MV-4-11 (cell line): Measurements from ENCODE around the gene HOXC5.

Experiments
- DNase-seq: peaks from one replicate; lab custom pipeline; 2025; lab: John Stamatoyannopoulos, UW

Gene HOXC5

DNA sequence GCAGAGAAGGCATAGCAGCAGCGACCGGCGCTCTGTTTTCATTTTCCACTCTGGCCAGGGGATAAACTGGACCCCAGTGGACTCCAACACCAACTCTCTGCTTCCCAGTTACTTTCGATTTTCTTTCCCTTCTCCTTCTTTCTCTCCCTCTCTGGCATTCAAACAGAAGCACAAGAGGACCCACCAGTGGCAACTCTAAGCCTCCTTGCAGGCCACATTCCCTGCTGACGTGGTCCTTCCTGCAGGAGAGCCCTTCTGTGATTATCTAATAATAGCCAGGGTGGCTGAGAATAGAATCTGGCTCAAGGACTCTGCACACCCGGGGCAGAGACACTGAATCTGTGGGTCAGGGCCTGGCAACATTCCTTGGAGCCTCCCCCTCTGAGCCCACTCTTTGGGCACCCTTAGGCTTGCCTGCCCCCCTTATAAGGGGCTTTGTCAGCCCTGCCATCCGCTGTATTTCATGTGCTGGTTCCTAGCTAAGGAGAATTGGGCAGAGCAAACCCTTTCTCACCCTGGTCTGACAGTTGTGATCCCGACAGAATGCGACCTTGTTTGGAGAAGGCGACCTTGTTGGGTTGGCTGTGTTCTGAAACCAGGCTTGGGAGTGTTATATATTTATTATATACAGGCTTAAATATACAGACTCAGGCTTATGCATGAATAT is 12.8 kb upstream of the HOXC5 start:
- DNase-seq, result no peak

DNA sequence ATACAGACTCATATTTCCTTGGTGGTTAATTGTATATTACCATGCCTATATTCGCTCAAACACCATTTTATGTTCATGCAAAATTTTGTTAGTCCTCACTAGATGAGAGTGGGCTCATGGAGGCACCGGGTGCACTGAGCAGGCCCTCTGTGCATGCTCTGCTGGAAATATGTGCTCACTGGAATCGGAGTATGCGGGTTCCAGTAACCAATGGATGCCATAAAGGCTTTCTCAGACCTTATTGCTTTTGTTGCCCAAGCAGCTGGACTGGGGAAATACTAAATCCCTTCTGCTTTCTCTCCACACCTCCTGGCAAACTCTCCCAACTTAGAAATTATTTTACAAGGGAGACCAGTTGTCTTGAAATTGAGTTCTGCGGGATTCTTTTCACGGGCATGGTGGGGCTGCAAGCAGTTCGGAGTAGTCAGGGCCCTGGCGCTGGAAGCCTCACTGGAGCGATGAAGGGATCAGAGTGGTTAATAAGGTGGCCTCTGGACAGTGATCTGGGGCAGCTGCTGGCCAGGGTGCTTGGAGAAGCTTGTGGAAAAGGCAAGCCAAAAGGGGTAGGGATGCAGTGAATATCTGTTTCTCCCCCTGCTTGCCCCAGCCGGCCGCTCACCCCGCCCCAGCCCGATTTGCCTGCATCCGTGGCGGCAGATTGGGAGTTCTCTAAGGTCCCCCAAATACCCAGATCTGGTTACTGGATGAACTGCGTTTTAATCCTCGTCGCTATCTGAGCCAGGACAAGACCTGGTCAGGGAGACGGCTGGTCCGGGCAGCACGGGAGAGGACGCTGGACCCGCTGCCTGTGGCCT is 12.1 kb upstream of the HOXC5 start:
- DNase-seq, result no peak

DNA sequence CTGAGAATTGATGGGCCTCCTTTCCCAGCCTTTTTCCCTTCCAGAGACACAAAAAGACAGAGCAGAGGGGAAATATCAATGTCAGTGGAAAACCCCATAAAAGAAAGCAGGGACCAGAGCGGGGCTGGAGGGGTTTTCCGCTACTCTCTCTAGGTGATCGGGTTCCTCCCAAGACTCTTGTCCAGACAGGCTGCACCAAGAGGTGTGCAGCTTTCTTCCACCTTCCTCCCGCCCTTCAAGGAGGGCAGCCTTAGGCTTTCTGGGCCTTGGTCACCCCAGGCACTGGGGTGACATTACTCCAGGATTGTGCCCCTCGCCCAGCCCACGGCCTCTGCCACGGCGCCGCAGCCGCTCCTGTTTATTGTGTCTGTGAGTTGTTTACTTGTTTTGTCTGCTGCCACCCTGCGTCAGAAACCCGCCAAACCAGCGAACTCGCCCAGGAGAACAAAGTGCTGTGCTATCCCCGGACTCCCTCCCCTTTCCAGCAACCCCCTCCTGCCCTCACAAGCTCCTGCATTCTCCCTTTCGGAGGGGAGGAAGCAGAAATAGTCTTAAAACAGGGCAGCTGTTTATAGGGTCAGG is 11.3 kb upstream of the HOXC5 start:
- no peak for DNase-seq

DNA sequence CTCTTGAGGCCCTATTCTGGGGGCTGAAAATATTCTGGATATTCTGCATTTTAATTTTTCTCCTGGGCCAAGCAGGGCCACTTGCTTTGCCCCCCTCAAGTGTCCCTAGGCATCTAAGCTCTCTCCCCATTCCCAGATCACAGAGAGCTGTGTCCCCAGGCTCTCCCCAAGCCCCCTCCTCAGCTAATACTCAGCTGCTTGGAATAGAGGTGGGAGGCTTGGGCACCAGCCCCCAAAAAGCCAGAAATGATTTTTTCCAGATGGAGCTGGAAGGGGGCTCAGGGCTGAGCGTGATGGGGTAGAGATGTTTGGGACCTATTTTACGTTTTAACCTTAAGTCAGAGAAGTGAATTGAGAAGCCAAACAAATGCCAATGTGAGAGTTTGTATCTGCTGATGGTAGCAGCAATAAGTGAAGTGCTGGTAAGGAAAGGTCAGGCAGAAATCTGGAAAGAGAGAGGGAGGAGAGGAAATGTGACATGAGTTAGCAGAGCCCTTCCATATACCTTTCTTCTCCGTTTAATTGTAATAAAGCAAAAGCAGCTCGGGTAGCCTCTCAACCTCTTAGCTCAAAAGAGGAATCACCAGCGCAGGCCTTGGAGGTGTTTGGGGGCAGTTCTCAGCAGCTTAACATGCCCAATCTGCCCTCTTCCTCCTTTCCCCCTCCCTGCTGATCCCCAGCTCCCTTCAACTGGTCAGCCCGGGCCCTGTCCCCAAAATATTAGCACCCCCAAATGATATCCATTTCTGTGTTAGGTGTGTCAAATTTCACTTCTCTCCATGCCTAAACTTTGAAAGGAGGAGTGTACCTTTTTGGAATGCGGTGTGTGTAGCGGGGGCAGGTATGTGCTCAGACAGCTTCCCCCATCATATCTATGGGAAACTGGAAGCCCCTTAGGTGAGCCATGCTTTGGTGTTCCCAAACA is 9.6 kb upstream of the HOXC5 start:
- DNase-seq, result no peak

DNA sequence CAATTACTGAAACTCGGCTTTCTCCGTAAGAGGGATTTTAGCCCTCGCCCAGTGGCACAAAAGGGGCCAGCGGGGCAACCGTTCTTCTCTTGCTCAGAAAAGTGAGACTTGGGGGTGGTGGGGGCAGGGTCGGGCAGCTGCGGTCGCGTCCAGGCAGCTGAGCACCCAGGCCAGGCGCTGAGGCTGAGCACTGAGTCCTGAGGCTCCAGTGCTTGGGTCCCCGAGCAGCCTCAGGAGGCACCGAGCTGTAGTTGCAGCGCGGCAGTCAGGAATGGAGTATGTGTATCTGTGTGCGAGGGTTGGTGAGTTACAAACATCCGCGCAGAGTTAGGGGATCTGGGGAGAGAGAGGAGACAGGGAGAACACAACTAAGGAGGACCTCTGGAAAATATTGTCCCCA is 8.7 kb upstream of the HOXC5 start:
- DNase-seq, result no peak

DNA sequence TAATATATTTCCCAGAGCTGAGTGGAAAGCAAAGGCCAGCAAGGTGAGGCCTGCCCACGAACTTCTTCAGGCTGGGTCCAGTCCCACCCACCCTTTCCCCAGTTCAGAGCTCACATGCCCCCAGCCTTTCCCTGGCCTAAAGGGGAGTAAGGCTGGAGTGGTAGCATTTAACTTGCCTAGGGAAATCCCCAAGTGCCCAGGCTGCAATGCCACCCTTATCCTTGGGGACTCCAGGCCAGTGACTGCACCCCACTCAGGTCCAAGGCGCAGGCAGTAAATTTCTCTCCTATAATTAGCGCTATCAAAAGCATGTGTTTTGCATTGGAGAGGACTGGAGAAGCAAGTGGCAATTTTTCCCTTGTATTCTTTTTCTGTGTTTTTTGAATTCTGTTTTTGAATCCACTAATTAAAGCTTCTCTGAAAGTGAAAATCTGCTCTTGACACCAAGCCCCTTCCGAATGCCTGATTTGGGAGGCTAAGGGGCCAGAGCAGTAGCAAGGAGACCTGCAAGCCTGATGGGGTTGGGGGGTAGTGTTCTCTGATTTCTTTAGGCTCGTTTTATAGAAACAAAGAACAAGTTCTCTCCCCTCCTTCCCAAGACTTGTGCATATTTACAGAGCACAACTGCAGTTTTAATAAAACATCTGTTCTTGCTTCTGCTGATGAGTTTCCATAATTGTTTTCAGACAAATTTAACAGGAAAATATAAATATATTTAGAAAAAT is 8.1 kb upstream of the HOXC5 start:
- no peak for DNase-seq

DNA sequence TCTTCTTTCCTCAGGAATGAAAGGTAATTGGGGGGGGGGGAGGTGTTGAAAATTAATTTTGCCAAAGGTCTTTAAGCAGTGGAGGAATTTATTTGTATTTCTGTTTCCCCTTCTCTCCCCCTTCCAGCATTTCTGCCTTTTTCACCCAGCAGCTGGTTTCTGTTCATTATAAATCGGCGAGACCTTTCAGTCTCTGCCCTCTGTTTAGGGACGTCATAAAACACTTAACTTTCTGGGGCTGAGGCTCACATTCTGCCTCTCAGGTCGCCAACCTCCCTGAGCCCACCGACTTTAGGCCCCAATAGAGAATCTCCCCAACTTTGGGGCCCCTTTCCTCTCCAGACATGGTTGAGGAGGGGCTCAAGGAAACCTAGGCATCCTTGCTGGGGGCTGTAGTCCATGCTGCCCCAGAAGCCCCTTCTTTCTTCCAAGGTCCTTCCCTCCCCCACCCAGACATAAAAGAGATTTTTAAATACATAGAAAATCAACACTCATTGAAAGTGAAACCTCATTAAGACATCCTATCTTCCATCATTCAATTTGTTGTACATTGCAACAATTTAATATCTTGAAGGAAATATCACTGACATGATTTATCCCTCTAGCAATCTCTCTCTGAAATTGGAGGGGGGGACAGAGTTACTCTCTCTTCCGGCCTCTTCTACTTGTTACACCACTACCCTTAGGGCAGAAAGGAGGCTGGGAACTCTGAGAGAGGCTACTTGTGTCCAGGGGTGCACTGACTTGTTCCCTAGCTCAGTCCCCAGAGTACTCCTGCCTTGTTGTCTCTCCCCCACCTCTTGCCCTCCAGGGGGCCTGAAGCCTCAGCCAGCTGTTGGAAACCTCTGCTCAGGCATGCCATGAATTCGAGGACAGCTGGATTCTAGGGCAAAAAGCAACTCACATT is 7.1 kb upstream of the HOXC5 start:
- DNase-seq, result no peak

DNA sequence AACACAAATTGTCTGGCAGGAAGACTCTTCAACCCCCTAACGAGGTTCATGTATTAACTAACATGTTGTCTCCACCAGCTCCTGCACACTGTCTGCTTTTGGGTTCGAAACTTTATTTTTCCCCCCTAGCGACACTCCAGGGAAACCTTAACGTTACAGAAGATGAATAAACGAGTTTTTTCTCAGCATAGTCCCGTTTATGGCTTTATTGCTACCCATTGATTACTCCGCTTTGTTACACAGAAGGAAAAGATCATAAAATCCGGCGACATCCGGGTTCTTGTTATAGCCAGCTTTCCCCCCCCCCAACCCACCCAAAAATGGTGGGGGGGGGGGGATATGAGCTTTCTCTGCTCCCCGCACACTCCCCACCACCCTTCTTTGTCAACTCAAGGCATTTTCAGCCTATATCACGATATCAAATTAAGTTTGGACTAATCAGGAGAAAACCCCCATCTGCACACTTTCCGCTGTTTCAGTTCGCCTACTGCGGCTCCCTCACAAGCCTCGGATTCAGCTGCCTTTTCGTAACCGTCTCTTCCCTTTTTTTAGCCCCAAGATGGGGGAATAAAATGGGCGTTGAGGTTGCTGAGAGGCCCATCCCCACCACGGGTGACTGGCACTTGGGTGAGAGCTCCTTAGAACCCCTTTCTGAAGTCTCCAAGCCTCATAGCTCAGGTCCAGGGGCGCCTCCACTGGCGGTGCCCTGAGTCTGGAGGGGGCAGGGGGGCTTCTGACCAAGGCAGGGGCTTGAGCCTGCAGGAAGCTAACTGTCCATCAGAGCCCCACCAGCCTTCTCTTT is 6.0 kb upstream of the HOXC5 start:
- peak; percentile 51 for DNase-seq

DNA sequence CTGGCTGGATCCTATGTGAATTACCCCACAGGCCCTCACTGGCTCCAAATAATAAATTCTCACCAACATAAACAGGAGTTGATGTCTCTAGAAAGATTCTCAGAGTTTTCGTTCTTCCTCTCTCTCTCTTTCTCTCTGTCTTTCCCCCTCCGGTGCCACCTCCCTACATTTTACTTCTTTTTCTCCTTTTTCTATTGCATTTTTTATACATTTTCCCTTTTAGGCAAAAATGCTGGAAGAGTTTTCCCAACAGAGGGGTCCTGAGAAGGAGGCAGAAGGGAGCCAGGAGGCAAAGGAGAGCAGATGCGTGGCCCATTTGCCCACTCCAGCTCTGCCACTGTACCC is 5.4 kb upstream of the HOXC5 start:
- DNase-seq, result no peak

DNA sequence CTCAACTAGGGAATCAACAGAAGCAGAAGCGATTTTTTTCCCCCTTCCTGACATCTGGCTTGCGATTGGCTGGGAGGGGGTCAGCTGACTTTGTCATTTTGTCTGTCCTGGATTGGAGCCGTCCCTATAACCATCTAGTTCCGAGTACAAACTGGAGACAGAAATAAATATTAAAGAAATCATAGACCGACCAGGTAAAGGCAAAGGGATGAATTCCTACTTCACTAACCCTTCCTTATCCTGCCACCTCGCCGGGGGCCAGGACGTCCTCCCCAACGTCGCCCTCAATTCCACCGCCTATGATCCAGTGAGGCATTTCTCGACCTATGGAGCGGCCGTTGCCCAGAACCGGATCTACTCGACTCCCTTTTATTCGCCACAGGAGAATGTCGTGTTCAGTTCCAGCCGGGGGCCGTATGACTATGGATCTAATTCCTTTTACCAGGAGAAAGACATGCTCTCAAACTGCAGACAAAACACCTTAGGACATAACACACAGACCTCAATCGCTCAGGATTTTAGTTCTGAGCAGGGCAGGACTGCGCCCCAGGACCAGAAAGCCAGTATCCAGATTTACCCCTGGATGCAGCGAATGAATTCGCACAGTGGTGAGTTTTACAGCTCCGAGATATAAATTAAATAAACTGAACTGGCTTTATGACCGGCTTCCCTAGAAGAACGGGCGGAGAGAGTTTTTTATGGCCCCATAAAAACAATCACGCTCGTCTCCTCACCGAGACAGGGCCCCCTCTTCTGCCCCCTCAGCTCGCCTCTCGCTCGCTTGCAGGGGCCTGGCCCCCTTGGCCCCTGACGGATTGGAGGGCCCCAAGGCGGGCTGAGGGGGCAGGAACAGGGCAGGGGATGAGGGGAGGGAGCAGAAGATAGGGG is 4.3 kb upstream of the HOXC5 start, which contains the start of gene HOXC6:
TSS of gene HOXC6 (plus strand) at position 127 of the 888 bp plus-strand sequence. CDS start at position 209, 82 bp downstream.
- DNase-seq, result peak; percentile 77

DNA sequence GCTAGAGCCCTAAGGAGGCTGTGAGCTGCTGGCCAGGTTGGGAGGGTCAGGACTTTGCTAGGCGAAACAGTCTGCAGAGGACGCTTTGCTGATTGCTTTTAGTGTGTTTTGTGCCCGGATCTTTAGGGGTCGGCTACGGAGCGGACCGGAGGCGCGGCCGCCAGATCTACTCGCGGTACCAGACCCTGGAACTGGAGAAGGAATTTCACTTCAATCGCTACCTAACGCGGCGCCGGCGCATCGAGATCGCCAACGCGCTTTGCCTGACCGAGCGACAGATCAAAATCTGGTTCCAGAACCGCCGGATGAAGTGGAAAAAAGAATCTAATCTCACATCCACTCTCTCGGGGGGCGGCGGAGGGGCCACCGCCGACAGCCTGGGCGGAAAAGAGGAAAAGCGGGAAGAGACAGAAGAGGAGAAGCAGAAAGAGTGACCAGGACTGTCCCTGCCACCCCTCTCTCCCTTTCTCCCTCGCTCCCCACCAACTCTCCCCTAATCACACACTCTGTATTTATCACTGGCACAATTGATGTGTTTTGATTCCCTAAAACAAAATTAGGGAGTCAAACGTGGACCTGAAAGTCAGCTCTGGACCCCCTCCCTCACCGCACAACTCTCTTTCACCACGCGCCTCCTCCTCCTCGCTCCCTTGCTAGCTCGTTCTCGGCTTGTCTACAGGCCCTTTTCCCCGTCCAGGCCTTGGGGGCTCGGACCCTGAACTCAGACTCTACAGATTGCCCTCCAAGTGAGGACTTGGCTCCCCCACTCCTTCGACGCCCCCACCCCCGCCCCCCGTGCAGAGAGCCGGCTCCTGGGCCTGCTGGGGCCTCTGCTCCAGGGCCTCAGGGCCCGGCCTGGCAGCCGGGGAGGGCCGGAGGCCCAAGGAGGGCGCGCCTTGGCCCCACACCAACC is 3.1 kb upstream of the HOXC5 start:
- DNase-seq, result no peak

DNA sequence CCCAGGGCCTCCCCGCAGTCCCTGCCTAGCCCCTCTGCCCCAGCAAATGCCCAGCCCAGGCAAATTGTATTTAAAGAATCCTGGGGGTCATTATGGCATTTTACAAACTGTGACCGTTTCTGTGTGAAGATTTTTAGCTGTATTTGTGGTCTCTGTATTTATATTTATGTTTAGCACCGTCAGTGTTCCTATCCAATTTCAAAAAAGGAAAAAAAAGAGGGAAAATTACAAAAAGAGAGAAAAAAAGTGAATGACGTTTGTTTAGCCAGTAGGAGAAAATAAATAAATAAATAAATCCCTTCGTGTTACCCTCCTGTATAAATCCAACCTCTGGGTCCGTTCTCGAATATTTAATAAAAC is 2.4 kb upstream of the HOXC5 start:
- no peak for DNase-seq

DNA sequence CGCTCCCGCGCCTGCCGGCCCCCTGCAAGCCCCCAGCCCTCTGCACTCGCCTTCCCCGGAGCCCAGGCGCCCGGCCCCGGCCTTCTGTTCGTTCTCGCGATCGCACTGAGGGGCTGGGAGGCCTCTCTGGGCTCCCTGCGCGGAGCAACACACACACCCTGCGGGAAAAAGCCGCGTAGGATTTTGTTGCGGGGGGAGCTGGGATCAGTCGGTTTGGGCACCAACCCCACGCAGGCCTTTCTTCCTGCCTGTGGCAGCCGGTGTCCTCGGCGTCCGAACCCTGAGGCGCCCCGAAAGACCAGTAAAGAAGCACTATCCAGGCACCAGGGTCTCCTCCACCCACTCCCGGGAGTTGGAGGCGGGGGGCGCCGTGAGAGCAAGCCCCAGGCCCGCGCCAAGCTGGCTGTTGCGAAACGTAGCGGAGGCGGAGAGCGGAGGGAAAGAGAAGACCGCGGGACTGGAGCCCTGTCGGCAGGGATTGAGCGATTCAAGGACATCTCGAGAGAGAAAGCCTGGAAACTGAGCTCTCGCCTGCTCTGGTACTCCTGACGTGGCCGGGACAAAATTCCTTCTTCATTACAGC is 1.9 kb upstream of the HOXC5 start:
- no peak for DNase-seq

DNA sequence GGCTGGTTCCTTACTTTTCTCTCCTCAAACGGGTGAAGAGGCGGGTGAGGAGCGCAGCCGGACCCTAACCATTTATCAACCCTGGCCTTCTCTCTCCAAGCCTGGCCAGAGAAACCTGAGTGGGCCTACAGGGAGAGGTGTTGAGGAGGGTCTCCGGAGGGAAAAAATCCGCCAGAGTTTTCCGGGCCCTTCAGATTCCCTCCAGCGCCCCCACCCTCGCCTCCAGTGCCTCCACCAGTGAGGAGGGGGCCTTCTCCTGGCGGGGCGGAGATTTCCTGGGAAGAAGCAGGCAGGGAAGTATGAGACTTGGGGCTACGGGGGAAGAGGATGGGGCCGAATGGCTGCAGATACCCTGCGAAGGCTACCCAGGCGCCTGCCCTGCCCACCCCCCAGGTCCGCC is 1.4 kb upstream of the HOXC5 start:
- DNase-seq, result no peak

DNA sequence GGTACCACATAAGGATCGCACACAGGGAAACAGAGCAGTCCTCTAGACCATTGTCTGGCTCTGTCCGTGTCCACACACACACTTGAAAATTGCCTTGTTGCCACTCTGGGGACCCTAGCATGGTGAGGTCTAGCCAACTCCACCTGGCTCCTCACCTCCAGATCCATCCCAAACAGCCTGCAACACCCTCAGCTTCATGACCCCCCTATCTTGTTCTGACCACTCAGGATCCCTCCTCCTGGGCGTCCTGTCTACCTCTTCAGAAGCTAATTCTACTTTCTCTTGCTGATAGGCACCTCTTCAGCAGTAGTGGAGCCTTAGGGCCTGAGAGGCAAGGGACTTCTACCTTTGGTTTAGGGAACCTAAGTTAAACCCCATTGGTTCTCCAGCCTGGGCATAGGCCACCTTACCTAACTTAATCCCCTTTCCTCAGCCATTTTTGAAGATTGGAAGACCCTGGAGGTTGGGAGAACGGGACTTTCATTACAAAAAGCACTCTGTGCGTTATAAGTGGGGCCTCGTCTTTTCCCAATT is 697 bp upstream of the HOXC5 start:
- DNase-seq, result no peak

DNA sequence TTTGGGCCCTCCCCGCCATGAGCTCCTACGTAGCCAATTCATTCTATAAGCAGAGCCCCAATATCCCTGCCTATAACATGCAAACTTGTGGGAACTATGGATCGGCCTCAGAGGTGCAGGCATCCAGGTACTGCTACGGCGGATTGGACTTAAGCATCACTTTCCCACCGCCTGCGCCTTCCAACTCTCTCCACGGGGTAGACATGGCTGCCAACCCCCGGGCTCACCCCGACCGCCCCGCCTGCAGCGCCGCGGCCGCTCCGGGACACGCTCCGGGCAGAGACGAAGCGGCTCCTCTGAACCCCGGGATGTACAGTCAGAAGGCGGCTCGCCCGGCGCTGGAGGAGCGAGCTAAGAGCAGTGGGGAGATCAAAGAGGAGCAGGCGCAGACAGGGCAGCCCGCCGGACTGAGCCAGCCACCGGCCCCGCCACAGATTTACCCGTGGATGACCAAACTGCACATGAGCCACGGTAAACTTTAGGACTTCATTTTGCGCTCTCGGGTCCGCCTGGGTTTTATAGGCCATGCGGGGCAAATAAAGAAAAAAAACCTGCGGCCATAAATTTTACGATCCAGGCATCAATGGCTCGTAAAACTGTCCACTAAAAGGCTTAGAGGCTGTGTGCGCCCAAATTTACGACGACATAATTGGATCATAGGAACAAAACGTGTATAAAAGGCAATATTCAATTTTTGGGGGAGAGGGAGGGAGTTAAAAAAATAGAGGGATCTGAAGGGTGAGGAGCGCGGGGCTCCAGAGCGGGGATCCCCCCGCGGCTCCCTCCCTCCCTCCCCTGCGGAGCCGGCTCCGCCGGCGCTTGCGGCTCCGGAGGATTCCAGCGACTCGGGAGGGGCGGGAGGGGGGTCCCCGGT is 493 bp downstream of the HOXC5 start:
- no peak for DNase-seq
